Measurements from ENCODE around the gene CLEC16A. TPM values are rescaled to one million over a fixed set of nuclear protein-coding genes. Genes with fewer than 3 reads are reported as not detected.
"Not testable (repeated sequence)": the region's sequence is repeated elsewhere in the genome, so short reads cannot be mapped to it uniquely, and the experiment has no call there.

CLEC16A gene
- total and polyA plus RNA-seq, 4 donors = 14.3 to 44.4 (median 26.4) TPM

- Histone ChIP-seq H3K4me3 (no peak overlapping the region), H3K4me1 (ENCODE audit: control insufficient read depth in 5 of 5, insufficient read depth in 5 of 5, low read length in 5 of 5) (peaks cover 21 to 97% (median 72%) of the 10 kb centered on the region in 5 donors), H3K36me3 (ENCODE audit: control insufficient read depth in 4 of 4, insufficient read depth in 4 of 4, low read length in 4 of 4) (peaks cover 0 to 4% (median 0%) of the 10 kb centered on the region in 4 donors), H3K27ac (ENCODE audit: low read depth in 1 of 2, low read length in 1 of 2) (peak overlapping the region; percentile 7 to 61), H3K27me3 (ENCODE audit: control insufficient read depth in 3 of 3, insufficient read depth in 3 of 3, low read length in 2 of 3) (no peaks in the 10 kb centered on the region), H3K9me3 (ENCODE audit: control insufficient read depth in 4 of 4, insufficient read depth in 3 of 4, low read length in 3 of 4) (no peaks in the 10 kb centered on the region), H3K9ac (ENCODE audit: insufficient read depth in 1 of 2, low read length in 2 of 2) (peak overlapping the region in 1 of 2 donors; percentile 72)
- WGBS, 2 donors = 76 to 92% methylated on average over 3 of the region's 3 CpGs
- TF ChIP-seq CTCF (IDR thresholded peaks at IDR 0.05; ENCODE audit: control extremely low read depth, extremely low read depth) = no peak
- ATAC-seq (ENCODE audit: insufficient read depth, low FRiP score) = no peak
- no peak for DNase-seq
These were observed 158.1 kb downstream of the CLEC16A start for GRCh38 chr16:11102523-11102898.

- H3K36me3 ChIP-seq (ENCODE audit: control insufficient read depth in 4 of 4, insufficient read depth in 4 of 4, low read length in 4 of 4); H3K9me3 ChIP-seq (ENCODE audit: control insufficient read depth in 4 of 4, insufficient read depth in 3 of 4, low read length in 3 of 4); DNase-seq; H3K4me3 ChIP-seq; H3K27me3 ChIP-seq (ENCODE audit: control insufficient read depth in 3 of 3, insufficient read depth in 3 of 3, low read length in 2 of 3); ATAC-seq (ENCODE audit: insufficient read depth, low FRiP score): not testable (repeated sequence)
- Histone ChIP-seq H3K4me1 (ENCODE audit: control insufficient read depth in 5 of 5, insufficient read depth in 5 of 5, low read length in 5 of 5) (peaks cover 23 to 95% (median 72%) of the 10 kb centered on the region in 5 donors), H3K9ac (ENCODE audit: insufficient read depth in 1 of 2, low read length in 2 of 2) (peak overlapping the region in 1 of 2 donors; percentile 72), H3K27ac (ENCODE audit: low read depth in 1 of 2, low read length in 1 of 2) (peak overlapping the region in 1 of 2 donors; percentile 61)
- 82 to 94% methylated on average over 5 of the region's 5 CpGs for WGBS, 2 donors
These were observed 158.9 kb downstream of the CLEC16A start for GRCh38 chr16:11103301-11103700.

- H3K4me3 ChIP-seq = no peak overlapping the region
- DNase-seq (no peak), ATAC-seq (ENCODE audit: insufficient read depth, low FRiP score) (peak; percentile 45)
- no peak for TF ChIP-seq CTCF (IDR thresholded peaks at IDR 0.05; ENCODE audit: control extremely low read depth, extremely low read depth)
- H3K36me3 ChIP-seq (ENCODE audit: control insufficient read depth in 4 of 4, insufficient read depth in 4 of 4, low read length in 4 of 4) = no peaks in the 10 kb centered on the region
- 41 to 54% methylated on average over 4 of the region's 4 CpGs for WGBS, 2 donors
- H3K9ac ChIP-seq (ENCODE audit: insufficient read depth in 1 of 2, low read length in 2 of 2) = peak overlapping the region in 1 of 2 donors; percentile 73
- H3K4me1 ChIP-seq (ENCODE audit: control insufficient read depth in 5 of 5, insufficient read depth in 5 of 5, low read length in 5 of 5) = peaks cover 23 to 87% (median 64%) of the 10 kb centered on the region in 5 donors
- H3K27me3 ChIP-seq (ENCODE audit: control insufficient read depth in 3 of 3, insufficient read depth in 3 of 3, low read length in 2 of 3) = no peaks in the 10 kb centered on the region
- H3K9me3 ChIP-seq (ENCODE audit: control insufficient read depth in 4 of 4, insufficient read depth in 3 of 4, low read length in 3 of 4) = no peaks in the 10 kb centered on the region
- H3K27ac ChIP-seq (ENCODE audit: low read depth in 1 of 2, low read length in 1 of 2) = peak overlapping the region in 1 of 2 donors; percentile 68
These were observed 160.0 kb downstream of the CLEC16A start for GRCh38 chr16:11104168-11105037.

Measured in lung (tissue), 12 donors.